Chondrocyte (in vitro differentiated cells): Measurements from ENCODE around the gene INTS11. TPM values are rescaled to one million over a fixed set of nuclear protein-coding genes. Genes with fewer than 3 reads are reported as not detected.

Experiments
- DNase-seq: peaks from one replicate; pipeline ENCODE4 v3.0.0; 2021; ENCODE audit warnings: mixed read lengths, low spot score
- H3K27ac Mint-ChIP-seq: one replicate; pipeline ENCODE4 v1.8.0; 2021; ENCODE audit warnings: mild to moderate bottlenecking, moderate library complexity, mixed read lengths; ENCODE audit not compliant: unreplicated experiment
- H3K27me3 Mint-ChIP-seq: 2 replicates; pipeline ENCODE4 v1.8.0; 2021; ENCODE audit warnings: low read depth, mixed read lengths
- H3K36me3 Mint-ChIP-seq: 2 replicates; pipeline ENCODE4 v1.8.0; 2021; ENCODE audit warnings: low read depth, mixed read lengths
- H3K4me1 Mint-ChIP-seq: 2 replicates; pipeline ENCODE4 v1.8.0; 2021; ENCODE audit warnings: low read depth, mild to moderate bottlenecking, mixed read lengths
- H3K4me3 Mint-ChIP-seq: one replicate; pipeline ENCODE4 v1.8.0; 2021; ENCODE audit warnings: mild to moderate bottlenecking, moderate library complexity, mixed read lengths; ENCODE audit not compliant: unreplicated experiment
- H3K9me3 Mint-ChIP-seq: 2 replicates; pipeline ENCODE4 v1.8.0; 2021; ENCODE audit warnings: low read depth, mixed read lengths
- total RNA-seq: library from RNA; stranded (reverse); gene quantifications from 3 replicates; pipeline ENCODE4 v1.2.1, GENCODE V29; 2021
- TF ChIP-seq, protein P1 (sequence below): fragments of 200-600 bp; sonication (generic); IDR thresholded peaks from 2 replicates; pipeline ENCODE4 v1.5.0; 2021; ENCODE audit warnings: antibody characterized with exemption, mild to moderate bottlenecking, moderate library complexity

INTS11 gene
- total RNA-seq, 1 donor from 2014 or later = 73.8 TPM

DNA sequence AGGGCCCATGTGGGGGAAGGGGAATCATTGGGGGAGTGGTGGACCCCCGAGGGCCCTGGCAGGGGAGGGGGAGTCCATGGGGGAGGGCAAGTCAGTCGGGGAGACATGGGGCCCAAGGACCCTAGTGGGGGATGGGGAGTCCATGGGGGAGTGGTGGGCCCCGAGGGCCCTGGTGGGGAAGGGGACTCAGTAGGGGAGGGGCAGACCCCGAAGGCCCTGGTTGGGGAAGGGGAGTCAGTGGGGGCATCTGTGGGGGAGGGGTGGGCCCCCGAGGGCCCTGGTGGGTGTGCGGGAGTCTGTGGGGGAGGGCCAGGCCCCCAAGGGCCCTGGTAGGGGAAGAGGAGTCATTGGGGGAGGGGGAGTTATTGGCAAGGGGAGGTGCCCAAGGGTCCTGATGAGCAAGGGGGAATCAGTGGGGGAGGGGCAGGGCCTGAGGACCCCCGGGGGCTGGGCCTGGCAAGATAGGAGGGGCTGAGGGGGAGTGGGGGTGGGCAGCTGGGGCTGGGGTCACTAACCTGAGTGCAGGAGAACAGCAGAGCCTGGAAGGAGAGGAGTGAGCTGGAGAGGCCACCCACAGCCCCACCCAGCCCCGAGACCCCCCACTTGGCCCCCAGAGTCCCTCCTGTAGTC, 31.8 kb upstream of the INTS11 start:
- Mint-ChIP-seq H3K27ac (no peak overlapping the region), H3K36me3 (no peaks in the 10 kb centered on the region), H3K4me1 (peaks cover 55% of the 10 kb centered on the region), H3K9me3 (no peaks in the 10 kb centered on the region), H3K4me3 (peak overlapping the region; percentile 82), H3K27me3 (no peaks in the 10 kb centered on the region)
- TF ChIP-seq, protein P1, sequence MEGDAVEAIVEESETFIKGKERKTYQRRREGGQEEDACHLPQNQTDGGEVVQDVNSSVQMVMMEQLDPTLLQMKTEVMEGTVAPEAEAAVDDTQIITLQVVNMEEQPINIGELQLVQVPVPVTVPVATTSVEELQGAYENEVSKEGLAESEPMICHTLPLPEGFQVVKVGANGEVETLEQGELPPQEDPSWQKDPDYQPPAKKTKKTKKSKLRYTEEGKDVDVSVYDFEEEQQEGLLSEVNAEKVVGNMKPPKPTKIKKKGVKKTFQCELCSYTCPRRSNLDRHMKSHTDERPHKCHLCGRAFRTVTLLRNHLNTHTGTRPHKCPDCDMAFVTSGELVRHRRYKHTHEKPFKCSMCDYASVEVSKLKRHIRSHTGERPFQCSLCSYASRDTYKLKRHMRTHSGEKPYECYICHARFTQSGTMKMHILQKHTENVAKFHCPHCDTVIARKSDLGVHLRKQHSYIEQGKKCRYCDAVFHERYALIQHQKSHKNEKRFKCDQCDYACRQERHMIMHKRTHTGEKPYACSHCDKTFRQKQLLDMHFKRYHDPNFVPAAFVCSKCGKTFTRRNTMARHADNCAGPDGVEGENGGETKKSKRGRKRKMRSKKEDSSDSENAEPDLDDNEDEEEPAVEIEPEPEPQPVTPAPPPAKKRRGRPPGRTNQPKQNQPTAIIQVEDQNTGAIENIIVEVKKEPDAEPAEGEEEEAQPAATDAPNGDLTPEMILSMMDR = no peak
- no peak for DNase-seq

DNA sequence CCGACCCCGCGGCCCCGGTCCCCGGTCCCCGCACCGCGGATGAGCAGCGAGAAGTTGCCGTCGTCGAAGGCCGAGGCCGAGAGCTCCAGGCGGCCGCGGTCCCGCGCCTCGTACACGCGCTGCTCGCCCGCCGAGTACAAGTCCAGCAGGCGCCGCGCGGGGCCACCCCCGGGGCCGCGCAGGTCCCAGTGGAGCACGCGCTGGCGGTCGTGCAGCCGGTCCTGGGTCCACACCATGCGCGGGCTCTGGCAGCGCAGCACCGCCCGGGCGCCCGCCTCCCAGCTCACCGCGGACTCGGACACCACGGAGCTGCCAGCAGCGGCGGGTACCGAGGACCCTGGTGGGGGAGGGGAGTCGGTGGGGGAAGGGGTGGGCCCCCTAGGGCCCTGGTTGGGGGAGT, 31.0 kb upstream of the INTS11 start:
- H3K27me3 Mint-ChIP-seq = no peaks in the 10 kb centered on the region
- no peaks in the 10 kb centered on the region for H3K9me3 Mint-ChIP-seq
- H3K4me3 Mint-ChIP-seq = no peak overlapping the region
- TF ChIP-seq, protein P1 = no peak
- H3K27ac Mint-ChIP-seq = no peak overlapping the region
- no peak for DNase-seq
- H3K4me1 Mint-ChIP-seq = peaks cover 47% of the 10 kb centered on the region
- no peaks in the 10 kb centered on the region for H3K36me3 Mint-ChIP-seq

DNA sequence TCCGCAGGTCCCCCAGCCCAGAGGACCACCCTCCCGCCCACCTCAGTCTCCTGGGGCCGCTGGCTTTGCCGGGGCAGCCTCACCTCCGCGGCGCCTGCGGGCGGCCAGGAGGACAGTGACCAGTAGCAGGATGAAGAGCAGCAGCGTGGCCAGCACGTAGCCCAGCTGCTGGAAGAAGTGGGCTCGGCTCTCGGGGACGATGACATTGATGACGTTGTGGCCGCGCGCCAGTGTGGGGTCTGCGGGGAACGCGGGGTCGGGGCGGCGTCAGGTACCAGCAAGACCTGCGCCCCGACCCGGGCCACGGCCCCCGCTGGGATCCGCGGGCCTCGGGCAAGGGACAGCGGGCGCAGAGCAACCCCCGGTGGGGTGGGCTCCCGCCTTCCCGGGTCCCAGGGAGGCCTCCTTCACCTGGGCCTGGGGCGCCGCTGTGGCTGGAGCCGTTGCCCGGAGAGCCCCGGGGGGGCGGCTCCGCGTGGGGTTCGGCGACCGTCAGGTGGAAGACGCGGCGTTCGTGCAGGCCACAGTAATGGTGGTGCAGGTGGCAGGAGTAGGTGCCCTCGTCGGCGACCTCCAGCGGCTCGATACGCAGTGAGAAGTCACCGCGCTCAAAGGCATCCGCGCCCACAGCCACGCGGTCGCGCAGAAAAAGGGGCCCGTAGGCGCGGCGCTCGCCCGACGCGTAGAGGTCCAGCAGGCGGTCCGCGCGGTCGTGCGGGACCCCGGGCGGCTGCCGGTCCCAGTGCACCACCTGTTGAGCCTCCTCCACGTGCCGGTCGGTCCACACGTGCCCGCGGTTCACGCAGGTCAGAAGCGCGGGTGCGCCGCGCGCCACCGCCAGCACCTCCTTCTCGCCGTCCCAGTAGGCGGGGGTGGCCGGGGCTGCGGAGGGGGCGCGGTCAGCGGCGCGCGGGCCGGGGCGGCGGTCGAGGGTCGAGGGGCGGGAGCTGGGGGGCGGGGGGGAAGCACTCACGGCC, 30.1 kb upstream of the INTS11 start:
- H3K4me3 Mint-ChIP-seq = peak overlapping the region; percentile 54
- H3K27me3 Mint-ChIP-seq = no peaks in the 10 kb centered on the region
- no peak overlapping the region for H3K27ac Mint-ChIP-seq
- peaks cover 41% of the 10 kb centered on the region for H3K4me1 Mint-ChIP-seq
- no peaks in the 10 kb centered on the region for H3K36me3 Mint-ChIP-seq
- no peak for DNase-seq
- TF ChIP-seq, protein P1 = no peak
- no peaks in the 10 kb centered on the region for H3K9me3 Mint-ChIP-seq

DNA sequence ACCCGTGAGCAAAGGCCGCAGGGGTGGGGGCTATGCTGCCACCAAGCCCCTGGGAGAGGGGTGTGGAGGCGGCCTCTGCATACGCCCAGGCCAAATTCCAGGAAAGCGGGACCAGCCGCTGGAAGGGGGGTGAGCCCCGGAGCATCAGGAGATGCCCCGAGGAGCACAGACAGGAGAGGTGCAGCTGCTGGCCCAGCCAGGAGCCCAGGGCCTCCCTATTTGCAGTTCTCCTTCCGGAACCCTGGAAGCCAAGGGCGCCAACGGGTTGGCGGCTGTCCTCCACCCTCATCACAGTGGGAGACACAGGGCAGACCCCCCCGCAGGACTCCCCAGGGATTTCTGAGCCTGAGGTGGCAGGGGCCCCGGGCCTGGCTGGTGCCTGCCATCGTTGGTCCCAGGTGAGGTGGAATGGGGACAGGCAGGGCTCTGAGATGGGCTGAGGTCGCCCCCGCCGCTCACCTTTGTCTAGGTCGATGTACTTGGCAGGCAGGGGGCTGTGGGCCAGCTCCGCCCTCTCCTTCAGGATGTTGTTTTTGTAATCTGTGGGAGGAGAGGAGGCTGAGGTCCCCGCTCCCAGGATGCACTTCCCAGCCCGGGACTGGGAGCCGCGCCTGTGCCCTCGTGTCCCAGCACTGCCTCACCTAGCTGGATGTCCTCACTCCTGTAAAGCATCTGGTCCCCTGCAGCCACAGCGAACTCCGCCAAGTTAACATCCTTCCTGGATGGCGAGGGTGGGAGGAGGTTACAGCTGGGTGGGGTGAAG, 29.1 kb upstream of the INTS11 start:
- Mint-ChIP-seq H3K27ac (peak overlapping the region; percentile 2), H3K4me3 (no peak overlapping the region), H3K27me3 (no peaks in the 10 kb centered on the region), H3K4me1 (peaks cover 31% of the 10 kb centered on the region), H3K36me3 (no peaks in the 10 kb centered on the region), H3K9me3 (no peaks in the 10 kb centered on the region)
- DNase-seq = no peak
- TF ChIP-seq, protein P1 = no peak
